ENCODE measurements around the gene CCDC181.
A peak's percentile ranks its signal among the peaks of the same experiment; 100 is the strongest.

Gene CCDC181

GRCh38 chr1:169381162-169381561 lies 46.1 kb downstream of the CCDC181 start:
- TF ChIP-seq CTCF (IDR thresholded peaks at IDR 0.05; ENCODE audit: borderline replicate concordance, control extremely low read depth, extremely low read depth, insufficient read depth, missing control alignments): no peak
- no peak for DNase-seq (ENCODE audit: low spot score)
- in situ Hi-C loops (cut with MboI; ENCODE audit: low sequenced_read_pairs, unreplicated experiment): no loop called here

- no peak for DNase-seq (ENCODE audit: low spot score)
- in situ Hi-C loops (cut with MboI; ENCODE audit: low sequenced_read_pairs, unreplicated experiment): no loop called here
- TF ChIP-seq CTCF (IDR thresholded peaks at IDR 0.05; ENCODE audit: borderline replicate concordance, control extremely low read depth, extremely low read depth, insufficient read depth, missing control alignments): no peak
Observed at GRCh38 chr1:169371404-169371803, 55.9 kb downstream of the CCDC181 start.

- no peak for TF ChIP-seq CTCF (IDR thresholded peaks at IDR 0.05; ENCODE audit: borderline replicate concordance, control extremely low read depth, extremely low read depth, insufficient read depth, missing control alignments)
- in situ Hi-C loops (cut with MboI; ENCODE audit: low sequenced_read_pairs, unreplicated experiment): no loop called here
- no peak for DNase-seq (ENCODE audit: low spot score)
Observed at GRCh38 chr1:169368406-169368769, 58.9 kb downstream of the CCDC181 start.

GRCh38 chr1:169367686-169368405 lies 59.4 kb downstream of the CCDC181 start, which contains the start of the genes BLZF1 and NME7:
Gene BLZF1 (plus strand): TSS chr1:169368195. CDS start chr1:169369523, 1,328 bp downstream.
Gene NME7 (minus strand): TSS chr1:169367797. CDS start chr1:169367710, 87 bp downstream.
- peak; percentile 84 for DNase-seq (ENCODE audit: low spot score)
- in situ Hi-C loops (cut with MboI; ENCODE audit: low sequenced_read_pairs, unreplicated experiment): no loop called here
- no peak for TF ChIP-seq CTCF (IDR thresholded peaks at IDR 0.05; ENCODE audit: borderline replicate concordance, control extremely low read depth, extremely low read depth, insufficient read depth, missing control alignments)

- DNase-seq (ENCODE audit: low spot score): no peak
- in situ Hi-C loops (cut with MboI; ENCODE audit: low sequenced_read_pairs, unreplicated experiment): no loop called here
- no peak for TF ChIP-seq CTCF (IDR thresholded peaks at IDR 0.05; ENCODE audit: borderline replicate concordance, control extremely low read depth, extremely low read depth, insufficient read depth, missing control alignments)
Observed at GRCh38 chr1:169367096-169367685, 60.1 kb downstream of the CCDC181 start.

- no peak for TF ChIP-seq CTCF (IDR thresholded peaks at IDR 0.05; ENCODE audit: borderline replicate concordance, control extremely low read depth, extremely low read depth, insufficient read depth, missing control alignments)
- DNase-seq (ENCODE audit: low spot score): no peak
- in situ Hi-C loops (cut with MboI; ENCODE audit: low sequenced_read_pairs, unreplicated experiment): no loop called here
Observed at GRCh38 chr1:169364948-169365347, 62.3 kb downstream of the CCDC181 start.
